ENCODE data around the gene WRAP73.

GRCh38 chr1:3683197-3683596, 33.3 kb upstream of the WRAP73 start:
- no peak for TF ChIP-seq CTCF (IDR thresholded peaks at IDR 0.05)
- no peak for TF ChIP-seq POLR2A (IDR thresholded peaks at IDR 0.05)
- no peak for TF ChIP-seq EP300 (IDR thresholded peaks at IDR 0.05)
